Activated CD8-positive, alpha-beta memory T cell treated with anti-CD3 and anti-CD28 coated beads, Interleukin-2, amount 50 U/mL, for 24 hours (primary cell): Measurements from ENCODE around the gene EVPL.

Experiments
- DNase-seq: peaks from one replicate; pipeline ENCODE4 v3.0.0-alpha.2; 2020; ENCODE audit errors: extremely low read depth

Gene EVPL

GRCh38 chr17:76017481-76018339 lies 9.4 kb downstream of the EVPL start:
- no peak for DNase-seq

GRCh38 chr17:76014925-76015261 lies 12.2 kb downstream of the EVPL start:
- DNase-seq, result no peak

- DNase-seq, result peak; percentile 44
Measured at GRCh38 chr17:76014100-76014924, 12.8 kb downstream of the EVPL start.

GRCh38 chr17:76013377-76013932 lies 13.7 kb downstream of the EVPL start:
- DNase-seq, result no peak

GRCh38 chr17:76011951-76012350 lies 15.2 kb downstream of the EVPL start:
- DNase-seq, result no peak

GRCh38 chr17:76009969-76010661 lies 17.0 kb downstream of the EVPL start:
- DNase-seq, result no peak

- DNase-seq, result no peak
Measured at GRCh38 chr17:76009447-76009846, 17.7 kb downstream of the EVPL start.

- no peak for DNase-seq
Measured at GRCh38 chr17:76008630-76009425, 18.3 kb downstream of the EVPL start.

- DNase-seq, result no peak
Measured at GRCh38 chr17:76008208-76008607, 18.9 kb downstream of the EVPL start.

- no peak for DNase-seq
Measured at GRCh38 chr17:76007850-76008165, 19.3 kb downstream of the EVPL start.

- no peak for DNase-seq
Measured at GRCh38 chr17:76007131-76007849, 19.8 kb downstream of the EVPL start.

GRCh38 chr17:76005263-76006149 lies 21.6 kb downstream of the EVPL start:
- peak; percentile 63 for DNase-seq

- no peak for DNase-seq
Measured at GRCh38 chr17:76004750-76005262, 22.3 kb downstream of the EVPL start.

- no peak for DNase-seq
Measured at GRCh38 chr17:76003915-76004314, 23.2 kb downstream of the EVPL start.

GRCh38 chr17:76002100-76002499 lies 25.0 kb downstream of the EVPL start:
- no peak for DNase-seq

- DNase-seq, result no peak
Measured at GRCh38 chr17:76000755-76001521, 26.2 kb downstream of the EVPL start, which contains the start of gene CDK3. Gene CDK3 (plus strand): TSS chr17:76000855. CDS start chr17:76001426, 571 bp downstream.

GRCh38 chr17:76000016-76000754 lies 26.9 kb downstream of the EVPL start:
- no peak for DNase-seq

GRCh38 chr17:75998327-75998795 lies 28.7 kb downstream of the EVPL start:
- DNase-seq, result no peak
